ENCODE data around the gene SLC27A3.

The SLC27A3 gene

GRCh38 chr1:153799566-153800465 is 24.6 kb downstream of the SLC27A3 start:
- in situ Hi-C loops (cut with MboI; ENCODE audit: low pct_unique_long_range_greater_than_20kb, low sequenced_read_pairs, unreplicated experiment): loop anchor here (5.0 kb wide), 1 partner anchor 182 kb away; no protein-coding TSS in a partner anchor
- TF ChIP-seq CTCF (IDR thresholded peaks at IDR 0.05; ENCODE audit: extremely low read depth, insufficient read depth, missing control alignments): no peak
- no peak for DNase-seq (ENCODE audit: low spot score)

- TF ChIP-seq CTCF (IDR thresholded peaks at IDR 0.05; ENCODE audit: extremely low read depth, insufficient read depth, missing control alignments): no peak
- DNase-seq (ENCODE audit: low spot score): no peak
- in situ Hi-C loops (cut with MboI; ENCODE audit: low pct_unique_long_range_greater_than_20kb, low sequenced_read_pairs, unreplicated experiment): no loop called here
Observed at GRCh38 chr1:153800516-153800915, 25.3 kb downstream of the SLC27A3 start.

- in situ Hi-C loops (cut with MboI; ENCODE audit: low pct_unique_long_range_greater_than_20kb, low sequenced_read_pairs, unreplicated experiment): no loop called here
- no peak for DNase-seq (ENCODE audit: low spot score)
- no peak for TF ChIP-seq CTCF (IDR thresholded peaks at IDR 0.05; ENCODE audit: extremely low read depth, insufficient read depth, missing control alignments)
Observed at GRCh38 chr1:153801028-153801625, 25.9 kb downstream of the SLC27A3 start.

- no peak for TF ChIP-seq CTCF (IDR thresholded peaks at IDR 0.05; ENCODE audit: extremely low read depth, insufficient read depth, missing control alignments)
- DNase-seq (ENCODE audit: low spot score): no peak
- in situ Hi-C loops (cut with MboI; ENCODE audit: low pct_unique_long_range_greater_than_20kb, low sequenced_read_pairs, unreplicated experiment): no loop called here
Observed at GRCh38 chr1:153801786-153802697, 26.8 kb downstream of the SLC27A3 start.

- DNase-seq (ENCODE audit: low spot score): no peak
- in situ Hi-C loops (cut with MboI; ENCODE audit: low pct_unique_long_range_greater_than_20kb, low sequenced_read_pairs, unreplicated experiment): no loop called here
- no peak for TF ChIP-seq CTCF (IDR thresholded peaks at IDR 0.05; ENCODE audit: extremely low read depth, insufficient read depth, missing control alignments)
Observed at GRCh38 chr1:153803470-153804056, 28.4 kb downstream of the SLC27A3 start.

GRCh38 chr1:153804112-153804511 is 28.9 kb downstream of the SLC27A3 start:
- in situ Hi-C loops (cut with MboI; ENCODE audit: low pct_unique_long_range_greater_than_20kb, low sequenced_read_pairs, unreplicated experiment): no loop called here
- DNase-seq (ENCODE audit: low spot score): no peak
- TF ChIP-seq CTCF (IDR thresholded peaks at IDR 0.05; ENCODE audit: extremely low read depth, insufficient read depth, missing control alignments): no peak

Measured in GM13977 (cell line).